HCT116 (cell line): ENCODE data around the gene ONECUT3.

Experiments
- CTCF ChIP-seq, 3 experiments: fragments of 200-600 bp in 1 of 3; sonication (generic) in 1 of 3; IDR thresholded peaks in 2 of 3; conservative IDR thresholded peaks in 1 of 3; 2 replicates each; pipeline ENCODE4 v1.5.1; 2012 to 2017; ENCODE audit warnings: low read depth in 2 of 3, low read length in 2 of 3, antibody characterized with exemption in 1 of 3, borderline replicate concordance in 1 of 3, control low read depth in 1 of 3, mild to moderate bottlenecking in 1 of 3, mixed read lengths in 1 of 3, mixed run types in 1 of 3, moderate library complexity in 1 of 3; ENCODE audit not compliant: insufficient read depth in 1 of 3
- EZH2phosphoT487 ChIP-seq: fragments of 200-600 bp; IDR thresholded peaks from 2 replicates; pipeline ENCODE4 v1.6.1; 2018; ENCODE audit warnings: antibody characterized with exemption, borderline replicate concordance
- POLR2A ChIP-seq: IDR thresholded peaks from 2 replicates; pipeline ENCODE4 v1.7.0; 2011; ENCODE audit warnings: borderline replicate concordance; ENCODE audit not compliant: insufficient read depth, insufficient read length; ENCODE audit errors: extremely low read depth
- POLR2AphosphoS5 ChIP-seq: IDR thresholded peaks from 2 replicates; pipeline ENCODE4 v1.6.1; 2011; ENCODE audit warnings: mild to moderate bottlenecking, low read depth, low read length, moderate library complexity
- RAD21 ChIP-seq: IDR thresholded peaks from 2 replicates; pipeline ENCODE4 v1.6.1; 2012; ENCODE audit warnings: low read depth, mild to moderate bottlenecking
- SIN3A ChIP-seq: IDR thresholded peaks from 2 replicates; pipeline ENCODE4 v1.6.1; 2012; ENCODE audit warnings: low read depth

- TF ChIP-seq SIN3A: no peak
- TF ChIP-seq POLR2A: no peak
- TF ChIP-seq CTCF (IDR thresholded peaks at IDR 0.05 in 2 of 3, conservative IDR thresholded peaks at IDR 0.05 in 1 of 3; ENCODE audit: borderline replicate concordance in 1 of 3, insufficient read depth in 1 of 3, low read depth in 2 of 3, low read length in 2 of 3): no peak
- no peak for TF ChIP-seq RAD21
- TF ChIP-seq POLR2AphosphoS5: no peak
- no peak for TF ChIP-seq EZH2phosphoT487
These were observed 53.9 kb downstream of the ONECUT3 start for GRCh38 chr19:1807030-1807694.
